Stimulated activated CD4-positive, alpha-beta T cell treated with anti-CD3 and anti-CD28 coated beads, Interleukin-4, amount 100 ng/mL, for 4 hours (primary cell): ENCODE results near the gene SPRR2F.
"Not testable (repeated sequence)": the region's sequence is repeated elsewhere in the genome, so short reads cannot be mapped to it uniquely, and the experiment has no call there.

Source experiments
- DNase-seq, 2 experiments: peaks; one replicate each; pipeline ENCODE4 v3.0.0-alpha.2; 2020

SPRR2F gene

GRCh38 chr1:153113416-153113815 lies at the start of gene SPRR2F:
Gene SPRR2F, minus strand, starts transcription at chr1:153113516. Its CDS starts 783 bp downstream, at chr1:153112733.
- no peak for DNase-seq

- DNase-seq, result no peak
These were observed 42.2 kb upstream of the SPRR2F start for GRCh38 chr1:153155541-153155940.

GRCh38 chr1:153152481-153152880 lies 39.2 kb upstream of the SPRR2F start:
- DNase-seq, result no peak

- no peak for DNase-seq
These were observed 37.5 kb upstream of the SPRR2F start, which contains the start of gene SPRR2G for GRCh38 chr1:153150846-153151245. Gene SPRR2G, minus strand, starts transcription at chr1:153150890. Its CDS starts 780 bp downstream, at chr1:153150110.

GRCh38 chr1:153141377-153141776 lies 28.1 kb upstream of the SPRR2F start:
- no peak for DNase-seq

- no peak for DNase-seq
These were observed 27.2 kb upstream of the SPRR2F start for GRCh38 chr1:153140484-153140883.

- no peak for DNase-seq
These were observed 20.4 kb upstream of the SPRR2F start for GRCh38 chr1:153133743-153134142.

- DNase-seq, result no peak
These were observed 20.0 kb upstream of the SPRR2F start for GRCh38 chr1:153133267-153133666.

GRCh38 chr1:153128688-153129087 lies 15.4 kb upstream of the SPRR2F start:
- not testable (repeated sequence) for DNase-seq

GRCh38 chr1:153127296-153127695 lies 14.0 kb upstream of the SPRR2F start:
- no peak for DNase-seq

GRCh38 chr1:153125536-153125935 lies 12.2 kb upstream of the SPRR2F start:
- no peak for DNase-seq

GRCh38 chr1:153123793-153124192 lies 10.5 kb upstream of the SPRR2F start:
- DNase-seq, result not testable (repeated sequence)

- no peak for DNase-seq
These were observed 9.6 kb upstream of the SPRR2F start for GRCh38 chr1:153122831-153123421.

- DNase-seq, result no peak
These were observed 7.6 kb upstream of the SPRR2F start for GRCh38 chr1:153120945-153121344.

- no peak for DNase-seq
These were observed 6.2 kb upstream of the SPRR2F start for GRCh38 chr1:153119491-153119971.

- DNase-seq, result not testable (repeated sequence)
These were observed 1.9 kb upstream of the SPRR2F start for GRCh38 chr1:153115264-153115663.

- not testable (repeated sequence) for DNase-seq
These were observed 862 bp downstream of the SPRR2F start for GRCh38 chr1:153112454-153112853.

- no peak for DNase-seq
These were observed 13.1 kb downstream of the SPRR2F start for GRCh38 chr1:153100245-153100644.

- no peak for DNase-seq
These were observed 13.8 kb downstream of the SPRR2F start for GRCh38 chr1:153099461-153100045.

GRCh38 chr1:153095764-153096163 lies 17.6 kb downstream of the SPRR2F start:
- no peak for DNase-seq

- no peak for DNase-seq
These were observed 18.9 kb downstream of the SPRR2F start, which contains the start of gene SPRR2E for GRCh38 chr1:153094426-153094825. Gene SPRR2E, minus strand, starts transcription at chr1:153094526. Its CDS starts 775 bp downstream, at chr1:153093751.

- no peak for DNase-seq
These were observed 25.7 kb downstream of the SPRR2F start for GRCh38 chr1:153087652-153088051.

- DNase-seq, result no peak
These were observed 31.6 kb downstream of the SPRR2F start for GRCh38 chr1:153081736-153082135.
